GM19328 (cell line): ENCODE results near the gene HSD17B14.
"Not testable (repeated sequence)": the region's sequence is repeated elsewhere in the genome, so short reads cannot be mapped to it uniquely, and the experiment has no call there.

ENCODE experiments used
- ATAC-seq: cut with Tn5 transposase; IDR thresholded peaks from one replicate; pipeline ENCODE4 v1.9.1; 2021; ENCODE audit warnings: mild to moderate bottlenecking, moderate library complexity; ENCODE audit not compliant: unreplicated experiment

The HSD17B14 gene

GRCh38 chr19:48836089-48837017 is at the start of gene HSD17B14:
HSD17B14 (minus strand) TSS chr19:48836491; CDS start chr19:48836411, 80 bp downstream.
- ATAC-seq = no peak

GRCh38 chr19:48883726-48884125 is 47.4 kb upstream of the HSD17B14 start:
- ATAC-seq = no peak

- no peak for ATAC-seq
Observed at GRCh38 chr19:48881741-48882657, 45.7 kb upstream of the HSD17B14 start.

GRCh38 chr19:48879696-48880095 is 43.4 kb upstream of the HSD17B14 start:
- not testable (repeated sequence) for ATAC-seq

- ATAC-seq = no peak
Observed at GRCh38 chr19:48879025-48879637, 42.8 kb upstream of the HSD17B14 start.

GRCh38 chr19:48878196-48879024 is 42.1 kb upstream of the HSD17B14 start:
- ATAC-seq = no peak

- no peak for ATAC-seq
Observed at GRCh38 chr19:48877855-48878195, 41.5 kb upstream of the HSD17B14 start.

- ATAC-seq = not testable (repeated sequence)
Observed at GRCh38 chr19:48876043-48876981, 40.0 kb upstream of the HSD17B14 start.

GRCh38 chr19:48874303-48875135 is 38.2 kb upstream of the HSD17B14 start:
- ATAC-seq = no peak

- no peak for ATAC-seq
Observed at GRCh38 chr19:48873476-48874302, 37.4 kb upstream of the HSD17B14 start.

GRCh38 chr19:48872884-48873475 is 36.7 kb upstream of the HSD17B14 start:
- no peak for ATAC-seq

- ATAC-seq = peak; percentile 46
Observed at GRCh38 chr19:48872182-48872883, 36.0 kb upstream of the HSD17B14 start, which contains the start of gene PPP1R15A. PPP1R15A (plus strand) TSS chr19:48872421; CDS start chr19:48873234, 813 bp downstream.

GRCh38 chr19:48871471-48872181 is 35.3 kb upstream of the HSD17B14 start:
- not testable (repeated sequence) for ATAC-seq

- ATAC-seq = no peak
Observed at GRCh38 chr19:48870048-48870447, 33.8 kb upstream of the HSD17B14 start.

GRCh38 chr19:48868114-48868886 is 32.0 kb upstream of the HSD17B14 start, which contains the start of gene PLEKHA4:
PLEKHA4 (minus strand) TSS chr19:48868617; CDS start chr19:48867620, 997 bp downstream.
- no peak for ATAC-seq
